ENCODE data around the gene CASP5.

DNA sequence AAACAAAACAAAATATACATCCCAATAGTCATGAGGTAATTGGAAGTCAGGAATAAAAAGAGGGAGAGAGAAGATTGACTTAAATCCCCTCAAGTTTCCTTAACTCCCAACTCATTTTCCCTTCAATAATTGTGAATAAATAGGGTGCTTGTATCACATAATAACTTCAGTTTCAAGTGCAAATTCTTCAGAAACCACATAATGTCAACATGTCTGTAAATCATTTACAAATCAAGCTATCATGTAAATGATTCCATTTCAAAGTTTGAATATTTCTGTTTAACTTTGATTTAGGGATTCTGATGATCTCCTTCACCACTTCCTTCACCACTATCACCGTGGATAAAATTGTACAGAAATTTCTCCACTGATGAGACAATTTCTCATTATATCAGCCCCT lies 23.2 kb downstream of the CASP5 start:
- TF ChIP-seq EZH2phosphoT487 (IDR thresholded peaks at IDR 0.05; ENCODE audit: borderline replicate concordance, low read length) = no peak
- no peak for TF ChIP-seq CTCF (conservative IDR thresholded peaks at IDR 0.05; ENCODE audit: low read depth, low read length)
- no peak for TF ChIP-seq EZH2 (IDR thresholded peaks at IDR 0.05; ENCODE audit: low read length, unreplicated experiment)
